Skin epidermis (tissue), 12 donors: ENCODE measurements around the gene POLR2E.

Experiments
- H3K27ac ChIP-seq, 21 experiments: fragments of 200-600 bp; sonication (generic) in 11 of 21; one replicate each; pipeline ENCODE4 v1.5.0; 2020; ENCODE audit warnings: mild to moderate bottlenecking in 3 of 21, inconsistent platforms in 2 of 21, moderate library complexity in 2 of 21
- H3K4me3 ChIP-seq, 7 experiments: fragments of 200-600 bp; sonication (generic) in 2 of 7; one replicate each; pipeline ENCODE4 v1.5.0; 2020; ENCODE audit warnings: inconsistent platforms in 2 of 7, mild to moderate bottlenecking in 2 of 7, moderate library complexity in 1 of 7

POLR2E gene

GRCh38 chr19:1057176-1057855, 37.9 kb downstream of the POLR2E start:
- Histone ChIP-seq H3K27ac (peak overlapping the region in 1 of 21 experiments; percentile 29), H3K4me3 (no peak overlapping the region)

- H3K4me3 ChIP-seq: no peak overlapping the region
- no peak overlapping the region for H3K27ac ChIP-seq
Measured at GRCh38 chr19:1055886-1056620, 39.1 kb downstream of the POLR2E start.

GRCh38 chr19:1055028-1055425, 40.1 kb downstream of the POLR2E start:
- Histone ChIP-seq H3K4me3 (no peak overlapping the region), H3K27ac (no peak overlapping the region)

- Histone ChIP-seq H3K27ac (no peak overlapping the region), H3K4me3 (no peak overlapping the region)
Measured at GRCh38 chr19:1054102-1055027, 40.8 kb downstream of the POLR2E start.

GRCh38 chr19:1053176-1054101, 41.7 kb downstream of the POLR2E start:
- H3K4me3 ChIP-seq: no peak overlapping the region

GRCh38 chr19:1052349-1052975, 42.7 kb downstream of the POLR2E start:
- Histone ChIP-seq H3K27ac (no peak overlapping the region), H3K4me3 (no peak overlapping the region)

More at GRCh38 chr19:1053176-1054101, 41.7 kb downstream of the POLR2E start:
- H3K27ac ChIP-seq: no peak overlapping the region

GRCh38 chr19:1051791-1052190, 43.4 kb downstream of the POLR2E start:
- Histone ChIP-seq H3K27ac (no peak overlapping the region), H3K4me3 (no peak overlapping the region)

GRCh38 chr19:1050989-1051788, 44.0 kb downstream of the POLR2E start:
- Histone ChIP-seq H3K27ac (no peak overlapping the region), H3K4me3 (no peak overlapping the region)

GRCh38 chr19:1049800-1050199, 45.4 kb downstream of the POLR2E start:
- Histone ChIP-seq H3K27ac (no peak overlapping the region), H3K4me3 (no peak overlapping the region)

- H3K4me3 ChIP-seq: no peak overlapping the region
Measured at GRCh38 chr19:1049106-1049505, 46.1 kb downstream of the POLR2E start.

GRCh38 chr19:1047696-1048147, 47.5 kb downstream of the POLR2E start:
- H3K27ac ChIP-seq: peak overlapping the region in 2 of 21 experiments; percentile 25 to 42
- no peak overlapping the region for H3K4me3 ChIP-seq

More at GRCh38 chr19:1049106-1049505, 46.1 kb downstream of the POLR2E start:
- no peak overlapping the region for H3K27ac ChIP-seq

- Histone ChIP-seq H3K27ac (peak overlapping the region in 3 of 21 experiments; percentile 6 to 42 (median 25)), H3K4me3 (no peak overlapping the region)
Measured at GRCh38 chr19:1046836-1047695, 48.1 kb downstream of the POLR2E start.

GRCh38 chr19:1046117-1046626, 49.0 kb downstream of the POLR2E start:
- Histone ChIP-seq H3K4me3 (no peak overlapping the region), H3K27ac (no peak overlapping the region)

- H3K4me3 ChIP-seq: no peak overlapping the region
- H3K27ac ChIP-seq: no peak overlapping the region
Measured at GRCh38 chr19:1045247-1045603, 50.0 kb downstream of the POLR2E start.

GRCh38 chr19:1042689-1043511, 52.3 kb downstream of the POLR2E start:
- Histone ChIP-seq H3K4me3 (peak overlapping the region in 2 of 7 experiments; percentile 47 to 60), H3K27ac (peak overlapping the region in 13 of 21 experiments; percentile 14 to 86 (median 71))
